ENCODE results near the gene STMND1. TPM values are rescaled to one million over a fixed set of nuclear protein-coding genes. Genes with fewer than 3 reads are reported as not detected.

Gene STMND1
- total RNA-seq, 2 experiments from 2014 or later = not detected

- intact Hi-C loops (cut with micrococcal nuclease) = loop anchor here (10.0 kb wide), 1 partner anchor 657 kb away; no protein-coding TSS in a partner anchor
- Mint-ChIP-seq H3K27me3 (peaks cover 14% of the 10 kb centered on the region), H3K27ac (no peak overlapping the region), H3K4me3 (no peak overlapping the region), H3K9me3 (peaks cover 2% of the 10 kb centered on the region), H3K36me3 (ENCODE audit: low read depth) (no peaks in the 10 kb centered on the region), H3K4me1 (ENCODE audit: low read depth) (no peaks in the 10 kb centered on the region)
- ChIA-PET POLR2A (no interaction called here), CTCF (interaction anchor here (0.8 kb wide), 1 partner anchor 426 kb away, joined by 3 read pairs; no protein-coding TSS in a partner anchor)
- no peak for DNase-seq
- TF ChIP-seq CTCF (IDR thresholded peaks at IDR 0.05) = no peak
- no peak for ATAC-seq
Observed at GRCh38 chr6:17157617-17158016, 55.8 kb downstream of the STMND1 start.

- TF ChIP-seq CTCF (IDR thresholded peaks at IDR 0.05) = no peak
- POLR2A ChIA-PET = no interaction called here
- Mint-ChIP-seq H3K27me3 (peaks cover 22% of the 10 kb centered on the region), H3K36me3 (ENCODE audit: low read depth) (no peaks in the 10 kb centered on the region), H3K27ac (no peak overlapping the region), H3K9me3 (no peaks in the 10 kb centered on the region), H3K4me3 (no peak overlapping the region), H3K4me1 (ENCODE audit: low read depth) (no peaks in the 10 kb centered on the region)
- no peak for DNase-seq
- intact Hi-C loops (cut with micrococcal nuclease) = loop anchor here (10.0 kb wide), 1 partner anchor 656 kb away; no protein-coding TSS in a partner anchor
- ATAC-seq = no peak
- CTCF ChIA-PET = no interaction called here
Observed at GRCh38 chr6:17159240-17159639, 57.4 kb downstream of the STMND1 start.

- peaks cover 26% of the 10 kb centered on the region for H3K27me3 Mint-ChIP-seq
- intact Hi-C loops (cut with micrococcal nuclease) = no loop called here
- H3K4me3 Mint-ChIP-seq = no peak overlapping the region
- ChIA-PET POLR2A (interaction anchor here (0.6 kb wide), 1 partner anchor 1011 kb away, joined by 4 read pairs; no protein-coding TSS in a partner anchor), CTCF (interaction anchor here (2.4 kb wide), 1 partner anchor 643 kb away, joined by 8 read pairs; no protein-coding TSS in a partner anchor)
- ATAC-seq = no peak
- H3K4me1 Mint-ChIP-seq (ENCODE audit: low read depth) = no peaks in the 10 kb centered on the region
- H3K27ac Mint-ChIP-seq = no peak overlapping the region
- no peaks in the 10 kb centered on the region for H3K36me3 Mint-ChIP-seq (ENCODE audit: low read depth)
- TF ChIP-seq CTCF (IDR thresholded peaks at IDR 0.05) = no peak
- DNase-seq = no peak
- H3K9me3 Mint-ChIP-seq = no peaks in the 10 kb centered on the region
Observed at GRCh38 chr6:17161076-17161475, 59.2 kb downstream of the STMND1 start.

GRCh38 chr6:17165383-17165782, 63.5 kb downstream of the STMND1 start:
- H3K36me3 Mint-ChIP-seq (ENCODE audit: low read depth) = no peaks in the 10 kb centered on the region
- TF ChIP-seq CTCF (IDR thresholded peaks at IDR 0.05) = no peak
- no peak overlapping the region for H3K4me3 Mint-ChIP-seq
- CTCF ChIA-PET = no interaction called here
- DNase-seq = no peak
- no peak overlapping the region for H3K27ac Mint-ChIP-seq
- no peaks in the 10 kb centered on the region for H3K4me1 Mint-ChIP-seq (ENCODE audit: low read depth)
- H3K9me3 Mint-ChIP-seq = no peaks in the 10 kb centered on the region
- H3K27me3 Mint-ChIP-seq = peaks cover 22% of the 10 kb centered on the region
- no peak for ATAC-seq
- intact Hi-C loops (cut with micrococcal nuclease) = no loop called here
- POLR2A ChIA-PET = no interaction called here

- POLR2A ChIA-PET = no interaction called here
- ATAC-seq = no peak
- CTCF ChIA-PET = interaction anchor here (0.7 to 1.4 kb wide), 3 partner anchors 11 to 575 kb away, joined by 3 to 4 read pairs (median 3); no protein-coding TSS in a partner anchor
Observed at GRCh38 chr6:17167327-17167979, 65.6 kb downstream of the STMND1 start.

More at GRCh38 chr6:17167327-17167979, 65.6 kb downstream of the STMND1 start:
- intact Hi-C loops (cut with micrococcal nuclease) = no loop called here
- DNase-seq = no peak
- no peak overlapping the region for H3K27ac Mint-ChIP-seq
- H3K9me3 Mint-ChIP-seq = no peaks in the 10 kb centered on the region
- no peak overlapping the region for H3K4me3 Mint-ChIP-seq
- no peaks in the 10 kb centered on the region for H3K36me3 Mint-ChIP-seq (ENCODE audit: low read depth)
- TF ChIP-seq CTCF (IDR thresholded peaks at IDR 0.05) = no peak
- H3K27me3 Mint-ChIP-seq = peaks cover 15% of the 10 kb centered on the region
- no peaks in the 10 kb centered on the region for H3K4me1 Mint-ChIP-seq (ENCODE audit: low read depth)

All from activated CD8-positive, alpha-beta T cell treated with anti-CD3 and anti-CD28 coated beads for 36 hours (primary cell).